Dedifferentiated amniotic fluid mesenchymal stem cell (primary cell): ENCODE measurements around the gene SAMD3.
"Not testable (repeated sequence)": the region's sequence is repeated elsewhere in the genome, so short reads cannot be mapped to it uniquely, and the experiment has no call there.

Source experiments
- DNase-seq: peaks from one replicate; pipeline ENCODE4 v3.0.0-alpha.2; 2016; ENCODE audit errors: extremely low spot score

Gene SAMD3

GRCh38 chr6:130129762-130130246 is 92.9 kb downstream of the SAMD3 start:
- peak; percentile 51 for DNase-seq

GRCh38 chr6:130128326-130128725 is 94.4 kb downstream of the SAMD3 start:
- no peak for DNase-seq

- no peak for DNase-seq
Measured at GRCh38 chr6:130127195-130127594, 95.6 kb downstream of the SAMD3 start.

GRCh38 chr6:130122243-130122642 is 100.5 kb downstream of the SAMD3 start:
- DNase-seq = no peak

- DNase-seq = no peak
Measured at GRCh38 chr6:130120731-130121130, 102.0 kb downstream of the SAMD3 start.

GRCh38 chr6:130119211-130119610 is 103.5 kb downstream of the SAMD3 start:
- DNase-seq = no peak

GRCh38 chr6:130118236-130118635 is 104.5 kb downstream of the SAMD3 start:
- DNase-seq = no peak

- DNase-seq = not testable (repeated sequence)
Measured at GRCh38 chr6:130117187-130117701, 105.5 kb downstream of the SAMD3 start.

GRCh38 chr6:130116273-130116672 is 106.5 kb downstream of the SAMD3 start:
- no peak for DNase-seq

GRCh38 chr6:130115036-130115435 is 107.7 kb downstream of the SAMD3 start:
- DNase-seq = no peak

- DNase-seq = no peak
Measured at GRCh38 chr6:130113201-130113710, 109.5 kb downstream of the SAMD3 start.

- no peak for DNase-seq
Measured at GRCh38 chr6:130111031-130111430, 111.7 kb downstream of the SAMD3 start.

- DNase-seq = no peak
Measured at GRCh38 chr6:130107710-130108109, 115.0 kb downstream of the SAMD3 start.

- DNase-seq = no peak
Measured at GRCh38 chr6:130105996-130106704, 116.6 kb downstream of the SAMD3 start.

GRCh38 chr6:130099119-130099518 is 123.6 kb downstream of the SAMD3 start:
- DNase-seq = no peak

- no peak for DNase-seq
Measured at GRCh38 chr6:130098317-130098716, 124.4 kb downstream of the SAMD3 start.
